LoVo (cell line): Measurements from ENCODE around the gene GNAO1.
A peak's percentile ranks its signal among the peaks of the same experiment; 100 is the strongest.

ENCODE experiments used
- DNase-seq: peaks from one replicate; pipeline ENCODE4 v3.0.0-alpha.2; 2016; ENCODE audit warnings: low spot score

The GNAO1 gene

GRCh38 chr16:56349711-56350161 lies 158.4 kb downstream of the GNAO1 start:
- DNase-seq, result no peak

DNA sequence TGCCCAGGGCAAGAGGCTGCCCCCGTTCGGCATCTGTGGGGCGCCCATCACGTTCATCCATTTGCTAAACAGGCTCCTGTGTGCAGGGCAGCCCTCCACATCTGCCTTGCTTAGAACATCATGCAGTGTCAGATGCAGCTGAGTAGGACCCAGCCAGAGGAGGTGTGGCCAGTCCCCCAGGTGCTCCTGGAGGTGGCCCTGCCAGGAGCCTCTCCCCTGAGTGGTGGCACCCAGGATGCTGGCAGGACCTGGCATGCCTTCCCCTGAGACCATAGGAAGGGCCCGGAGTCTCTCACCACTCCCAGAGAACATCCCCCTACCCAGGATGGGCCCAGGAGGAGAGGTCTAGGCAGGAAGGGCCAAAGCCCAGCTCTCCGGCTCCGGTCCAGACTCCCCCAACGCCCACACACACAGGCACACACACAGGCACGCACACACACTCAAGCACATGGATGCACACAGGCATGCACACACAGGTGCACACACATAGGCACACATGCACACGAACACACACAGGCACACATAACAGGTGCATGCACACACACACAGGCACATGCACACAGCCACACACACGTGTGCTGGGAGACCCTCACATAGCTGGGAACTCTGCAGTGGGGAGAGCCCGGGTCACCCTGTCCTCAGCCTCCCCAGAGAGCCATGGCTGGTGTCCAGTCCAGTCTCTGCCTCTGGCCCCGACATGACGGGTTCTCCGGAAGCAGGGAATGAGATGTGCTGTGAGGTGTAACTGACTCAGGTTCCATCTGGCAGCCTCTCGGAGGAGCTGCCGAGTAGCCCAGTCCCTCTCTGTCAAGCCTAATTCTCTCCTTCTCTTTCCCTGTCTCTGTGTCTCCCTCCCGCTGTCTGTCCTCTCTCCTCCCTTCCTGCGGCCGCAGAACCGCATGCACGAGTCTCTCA lies 159.5 kb downstream of the GNAO1 start:
- no peak for DNase-seq

DNA sequence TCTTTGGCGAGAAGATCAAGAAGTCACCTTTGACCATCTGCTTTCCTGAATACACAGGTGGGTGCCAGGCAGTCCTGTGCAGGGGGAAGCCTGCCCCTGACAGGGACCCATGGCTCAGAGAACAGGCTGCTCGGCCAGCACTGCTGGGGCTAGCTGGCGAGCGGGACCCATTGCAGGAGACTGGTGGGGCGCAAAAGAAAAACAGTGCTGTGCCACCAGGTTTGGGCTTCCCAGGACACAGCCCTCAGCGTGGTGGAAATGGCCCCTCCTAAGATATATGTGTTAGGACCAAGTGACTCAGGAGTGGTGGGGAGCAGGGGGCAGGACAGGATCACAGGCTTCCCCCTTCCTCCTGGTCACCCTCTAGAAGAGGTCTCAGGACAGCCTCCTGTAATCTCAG lies 160.2 kb downstream of the GNAO1 start:
- no peak for DNase-seq

DNA sequence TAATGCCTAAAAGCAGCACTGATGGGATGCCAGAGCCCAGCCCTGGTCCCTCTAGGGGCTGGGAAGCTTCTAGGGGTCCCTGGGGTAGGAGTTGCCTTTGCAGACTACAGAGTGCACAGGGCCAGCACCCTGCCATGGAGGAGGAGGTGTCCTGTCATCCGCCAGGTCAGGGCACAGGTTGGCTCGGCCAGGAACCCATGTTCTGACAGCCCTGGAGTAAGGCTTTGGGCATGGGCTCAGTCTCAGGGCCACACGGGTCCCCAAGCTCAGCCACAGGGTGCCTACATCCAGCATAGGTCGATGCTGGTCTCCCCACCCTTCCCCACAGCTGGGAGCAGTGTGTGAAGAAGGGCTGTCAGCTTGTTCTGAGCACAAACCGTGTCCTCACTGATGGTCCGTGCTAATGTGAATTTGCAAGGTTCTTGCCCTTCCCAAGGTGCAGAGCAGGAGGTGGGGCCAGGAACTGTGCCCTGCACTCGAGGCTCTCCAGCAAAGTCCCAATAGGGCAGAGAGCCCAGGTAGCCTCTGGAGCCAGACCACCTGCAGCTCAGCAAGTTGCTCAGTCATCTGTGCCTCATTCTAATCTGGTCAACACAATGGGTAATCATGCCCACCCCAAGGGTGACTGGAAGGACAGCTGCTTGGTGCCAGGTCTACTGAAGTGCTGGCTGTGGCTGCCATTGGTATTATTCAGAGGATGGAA lies 161.2 kb downstream of the GNAO1 start:
- DNase-seq, result no peak

- DNase-seq, result no peak
These were observed 162.0 kb downstream of the GNAO1 start for GRCh38 chr16:56353054-56353921.

- DNase-seq, result no peak
These were observed 162.7 kb downstream of the GNAO1 start for GRCh38 chr16:56354016-56354415.

- DNase-seq, result no peak
These were observed 163.5 kb downstream of the GNAO1 start for GRCh38 chr16:56354746-56355145.

- no peak for DNase-seq
These were observed 163.9 kb downstream of the GNAO1 start for GRCh38 chr16:56355221-56355620.

GRCh38 chr16:56355786-56356275 lies 164.5 kb downstream of the GNAO1 start:
- no peak for DNase-seq

- peak; percentile 81 for DNase-seq
These were observed 165.3 kb downstream of the GNAO1 start for GRCh38 chr16:56356276-56357240.

GRCh38 chr16:56357241-56357764 lies 166.0 kb downstream of the GNAO1 start:
- DNase-seq, result no peak

- no peak for DNase-seq
These were observed 166.6 kb downstream of the GNAO1 start for GRCh38 chr16:56357765-56358322.

GRCh38 chr16:56360117-56361008 lies 169.1 kb downstream of the GNAO1 start:
- DNase-seq, result no peak

GRCh38 chr16:56362057-56362655 lies 170.9 kb downstream of the GNAO1 start:
- DNase-seq, result no peak

DNA sequence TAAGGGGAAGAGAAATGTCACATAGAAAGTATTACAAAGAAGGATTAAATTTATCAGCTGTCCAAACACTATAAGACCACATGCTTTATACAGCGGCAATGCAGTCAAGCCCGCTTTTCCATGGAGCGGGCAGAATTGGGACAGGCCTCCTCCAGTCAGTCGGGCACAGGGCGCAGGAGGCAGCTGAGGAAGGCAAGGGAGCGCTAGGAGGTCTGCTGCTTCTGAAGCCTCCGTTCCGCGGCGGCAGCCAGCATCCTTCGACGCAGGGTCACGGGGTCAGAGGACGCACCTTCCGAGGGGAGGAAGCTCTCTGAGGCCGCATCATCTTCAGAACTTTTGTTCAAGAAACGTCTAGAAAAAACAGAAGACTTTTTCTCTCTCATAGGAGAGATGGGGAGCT lies 171.4 kb downstream of the GNAO1 start:
- DNase-seq, result no peak

- DNase-seq, result no peak
These were observed 172.0 kb downstream of the GNAO1 start for GRCh38 chr16:56363181-56363716.

DNA sequence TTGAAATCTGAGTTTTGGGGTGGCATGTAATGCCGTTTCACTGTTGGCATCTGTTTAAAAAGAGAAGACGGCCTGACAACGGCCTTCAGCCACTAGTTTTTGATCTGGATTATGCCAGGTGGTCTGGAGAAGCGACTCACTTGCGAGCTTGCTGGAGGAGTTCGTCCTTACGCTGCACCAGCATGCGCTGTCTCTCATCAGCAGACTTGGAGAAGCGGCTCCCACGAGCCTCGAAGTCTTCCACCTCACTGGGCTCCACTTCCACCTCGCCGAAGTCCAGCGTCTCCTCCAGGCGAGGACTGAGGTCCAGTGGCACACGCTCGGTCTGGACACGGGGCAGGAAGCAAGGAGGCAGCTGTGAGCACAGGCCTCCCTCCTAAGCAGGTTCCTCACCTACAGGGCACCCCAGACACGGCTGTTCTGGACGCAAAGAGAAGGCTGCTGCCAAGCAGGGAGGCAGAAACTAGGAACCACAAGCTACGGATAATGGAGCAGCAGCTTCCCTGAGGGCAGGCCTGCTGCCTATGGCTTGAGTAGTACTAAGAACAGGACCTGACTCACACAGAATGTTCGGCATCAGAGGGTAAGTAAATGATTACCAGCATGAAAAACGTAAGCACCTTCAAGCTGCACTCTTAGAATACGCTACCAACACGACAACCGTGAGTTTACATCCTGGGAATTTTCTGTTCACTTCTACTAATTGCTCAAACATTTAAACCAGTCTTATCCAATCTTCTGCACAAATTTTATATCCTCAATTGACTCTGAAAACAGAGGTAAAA lies 172.7 kb downstream of the GNAO1 start:
- DNase-seq, result no peak

DNA sequence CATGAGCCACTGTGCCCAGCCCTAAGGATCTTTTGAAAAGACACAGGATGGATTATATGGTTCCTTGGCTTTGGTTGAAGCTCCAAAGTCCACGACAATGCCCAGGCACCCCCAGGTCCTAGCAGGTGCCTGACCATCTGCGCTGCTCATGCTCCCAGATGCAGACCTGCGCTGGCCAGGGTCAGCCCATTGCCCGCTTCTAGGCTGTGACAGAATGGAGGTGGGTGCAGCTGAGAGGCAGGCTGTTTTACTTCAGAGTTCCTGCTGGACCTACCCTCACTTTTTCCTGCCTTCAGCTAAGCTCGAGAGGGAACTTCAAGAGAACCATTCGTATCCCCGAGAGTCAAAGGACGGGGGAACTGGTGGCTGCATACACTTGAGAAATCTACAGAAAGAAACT lies 173.6 kb downstream of the GNAO1 start:
- DNase-seq, result no peak
